HEK293 (cell line): ENCODE results near the gene TBC1D14.

ENCODE experiments used
- CTCF ChIP-seq: fragments of 450-650 bp; formaldehyde crosslinking; IDR thresholded peaks from 2 replicates; pipeline ENCODE4 v1.5.1; 2016; ENCODE audit warnings: missing biosample characterization, missing genetic modification characterization
- PRDM2 ChIP-seq: fragments of 450-650 bp; formaldehyde crosslinking; IDR thresholded peaks from 2 replicates; pipeline ENCODE4 v1.5.1; 2016; ENCODE audit warnings: missing biosample characterization, missing genetic modification characterization, borderline replicate concordance
- REST ChIP-seq: fragments of 450-650 bp; formaldehyde crosslinking; IDR thresholded peaks from 2 replicates; pipeline ENCODE4 v1.5.1; 2016; ENCODE audit warnings: missing biosample characterization, missing genetic modification characterization
- SP2 ChIP-seq: fragments of 450-650 bp; formaldehyde crosslinking; IDR thresholded peaks from 2 replicates; pipeline ENCODE4 v1.5.1; 2016; ENCODE audit warnings: missing biosample characterization, missing genetic modification characterization
- ZBTB21 ChIP-seq: fragments of 450-650 bp; formaldehyde crosslinking; IDR thresholded peaks from 2 replicates; pipeline ENCODE4 v1.5.1; 2017; ENCODE audit warnings: missing biosample characterization, missing genetic modification characterization
- ZBTB7A ChIP-seq: fragments of 450-650 bp; formaldehyde crosslinking; IDR thresholded peaks from 2 replicates; pipeline ENCODE4 v1.5.1; 2016; ENCODE audit warnings: low read depth, missing biosample characterization, missing genetic modification characterization
- ZFP37 ChIP-seq: fragments of 450-650 bp; formaldehyde crosslinking; IDR thresholded peaks from 2 replicates; pipeline ENCODE4 v1.5.1; 2016; ENCODE audit warnings: missing biosample characterization, missing genetic modification characterization
- ZNF121 ChIP-seq: fragments of 450-650 bp; formaldehyde crosslinking; IDR thresholded peaks from 2 replicates; pipeline ENCODE4 v1.5.1; 2016; ENCODE audit warnings: missing biosample characterization, missing genetic modification characterization
- ZNF148 ChIP-seq: fragments of 450-650 bp; formaldehyde crosslinking; IDR thresholded peaks from 2 replicates; pipeline ENCODE4 v1.5.0; 2017; ENCODE audit warnings: missing biosample characterization, missing genetic modification characterization, borderline replicate concordance
- ZNF324 ChIP-seq: fragments of 450-650 bp; formaldehyde crosslinking; IDR thresholded peaks from 2 replicates; pipeline ENCODE4 v1.5.1; 2016; ENCODE audit warnings: missing biosample characterization, missing genetic modification characterization
- ZNF416 ChIP-seq: fragments of 450-650 bp; formaldehyde crosslinking; IDR thresholded peaks from 2 replicates; pipeline ENCODE4 v1.5.1; 2016; ENCODE audit warnings: missing biosample characterization, missing genetic modification characterization
- ZNF558 ChIP-seq: fragments of 450-650 bp; formaldehyde crosslinking; IDR thresholded peaks from 2 replicates; pipeline ENCODE4 v1.5.1; 2016; ENCODE audit warnings: missing biosample characterization, missing genetic modification characterization
- ZNF580 ChIP-seq: fragments of 450-650 bp; formaldehyde crosslinking; IDR thresholded peaks from 2 replicates; pipeline ENCODE4 v1.5.1; 2016; ENCODE audit warnings: missing biosample characterization, missing genetic modification characterization

GRCh38 chr4:7007142-7007907, 97.7 kb downstream of the TBC1D14 start:
- TF ChIP-seq ZNF416 (no peak), CTCF (tag by site-specific recombination) (no peak), ZNF558 (tag by site-specific recombination) (no peak), ZNF121 (no peak), ZBTB7A (no peak), PRDM2 (tag by site-specific recombination) (no peak), ZNF580 (tag by site-specific recombination) (no peak), SP2 (tag by site-specific recombination) (no peak), ZFP37 (tag by site-specific recombination) (no peak), ZNF148 (tag by site-specific recombination) (no peak), ZNF324 (tag by site-specific recombination) (no peak), ZBTB21 (tag by site-specific recombination) (no peak), REST (tag by site-specific recombination) (no peak)
